ENCODE data around the gene TMEM178B. TPM values are rescaled to one million over a fixed set of nuclear protein-coding genes. Genes with fewer than 3 reads are reported as not detected.

TMEM178B gene
- total RNA-seq, 2 donors from 2014 or later: 1.7 to 4.1 TPM

DNA sequence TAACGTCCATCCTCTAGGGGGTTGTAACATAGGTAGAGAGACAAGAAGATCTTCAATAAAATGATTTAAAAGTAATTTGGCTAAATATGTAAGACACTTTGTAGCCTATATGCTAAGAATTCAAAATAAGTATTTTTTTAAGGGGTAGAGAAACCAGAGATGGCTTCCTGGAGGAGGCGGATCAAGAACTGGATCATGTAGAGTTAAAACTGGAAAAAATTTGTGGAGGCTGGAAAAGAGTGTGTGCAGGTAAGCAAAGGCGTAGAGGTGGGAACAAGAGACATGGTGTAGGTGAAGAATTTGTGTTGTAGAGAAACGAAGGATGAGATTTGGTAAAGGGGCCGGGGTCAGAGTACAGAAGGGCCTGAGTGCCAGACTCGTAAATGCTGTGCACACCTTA, 172.6 kb downstream of the TMEM178B start:
- Histone ChIP-seq H3K4me3 (ENCODE audit: low read length) (no peak overlapping the region), H3K9me3 (ENCODE audit: control insufficient read depth, low read length) (no peaks in the 10 kb centered on the region), H3K4me1 (ENCODE audit: control insufficient read depth, insufficient read depth, low read length) (no peaks in the 10 kb centered on the region), H3K36me3 (ENCODE audit: control insufficient read depth, insufficient read depth, low read length) (no peaks in the 10 kb centered on the region), H3K27ac (ENCODE audit: low read depth, low read length) (no peak overlapping the region), H3K27me3 (ENCODE audit: control insufficient read depth, insufficient read depth, low read length, poor library complexity, severe bottlenecking) (no peaks in the 10 kb centered on the region), H3K9ac (ENCODE audit: extremely low read depth, low read length, poor library complexity, severe bottlenecking) (no peak overlapping the region)
- TF ChIP-seq, protein P1, sequence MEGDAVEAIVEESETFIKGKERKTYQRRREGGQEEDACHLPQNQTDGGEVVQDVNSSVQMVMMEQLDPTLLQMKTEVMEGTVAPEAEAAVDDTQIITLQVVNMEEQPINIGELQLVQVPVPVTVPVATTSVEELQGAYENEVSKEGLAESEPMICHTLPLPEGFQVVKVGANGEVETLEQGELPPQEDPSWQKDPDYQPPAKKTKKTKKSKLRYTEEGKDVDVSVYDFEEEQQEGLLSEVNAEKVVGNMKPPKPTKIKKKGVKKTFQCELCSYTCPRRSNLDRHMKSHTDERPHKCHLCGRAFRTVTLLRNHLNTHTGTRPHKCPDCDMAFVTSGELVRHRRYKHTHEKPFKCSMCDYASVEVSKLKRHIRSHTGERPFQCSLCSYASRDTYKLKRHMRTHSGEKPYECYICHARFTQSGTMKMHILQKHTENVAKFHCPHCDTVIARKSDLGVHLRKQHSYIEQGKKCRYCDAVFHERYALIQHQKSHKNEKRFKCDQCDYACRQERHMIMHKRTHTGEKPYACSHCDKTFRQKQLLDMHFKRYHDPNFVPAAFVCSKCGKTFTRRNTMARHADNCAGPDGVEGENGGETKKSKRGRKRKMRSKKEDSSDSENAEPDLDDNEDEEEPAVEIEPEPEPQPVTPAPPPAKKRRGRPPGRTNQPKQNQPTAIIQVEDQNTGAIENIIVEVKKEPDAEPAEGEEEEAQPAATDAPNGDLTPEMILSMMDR (conservative IDR thresholded peaks at IDR 0.05): no peak
- Mint-ChIP-seq H3K4me1 (no peaks in the 10 kb centered on the region), H3K9me3 (no peaks in the 10 kb centered on the region), H3K4me3 (no peak overlapping the region), H3K36me3 (ENCODE audit: low read depth) (no peaks in the 10 kb centered on the region), H3K27ac (no peak overlapping the region), H3K27me3 (ENCODE audit: insufficient read depth) (no peaks in the 10 kb centered on the region)
- DNase-seq: no peak
- 96 to 100% methylated on average over 5 to 6 of the region's 6 CpGs for WGBS, 2 experiments (ENCODE audit: insufficient coverage in 1 of 2, insufficient read length in 1 of 2)

DNA sequence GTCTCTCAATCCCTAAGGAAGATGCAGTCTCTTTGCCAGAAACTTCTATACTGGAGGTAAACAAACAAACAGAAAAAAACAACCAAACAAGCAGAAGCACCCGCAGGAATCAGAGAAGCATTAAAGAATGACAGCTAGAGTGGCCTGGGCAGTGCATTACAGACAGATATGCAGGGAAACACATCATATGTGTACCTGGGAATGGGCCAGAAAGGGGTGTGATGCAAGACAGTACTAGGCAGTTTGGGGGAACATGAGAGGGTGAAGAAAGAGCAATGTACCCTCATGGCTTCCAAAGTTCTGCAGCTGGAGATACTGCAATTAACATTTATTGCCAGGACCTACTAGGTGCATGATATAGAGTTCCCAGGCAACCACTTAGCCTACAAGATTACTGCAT, 177.3 kb downstream of the TMEM178B start:
- WGBS, 2 experiments (ENCODE audit: insufficient coverage in 1 of 2, insufficient read length in 1 of 2): 93 to 100% methylated on average over 1 of the region's 1 CpG
- no peaks in the 10 kb centered on the region for H3K9me3 Mint-ChIP-seq
- no peak overlapping the region for H3K27ac Mint-ChIP-seq
- no peaks in the 10 kb centered on the region for H3K36me3 ChIP-seq (ENCODE audit: control insufficient read depth, insufficient read depth, low read length)
- no peaks in the 10 kb centered on the region for H3K27me3 ChIP-seq (ENCODE audit: control insufficient read depth, insufficient read depth, low read length, poor library complexity, severe bottlenecking)
- H3K4me1 Mint-ChIP-seq: no peaks in the 10 kb centered on the region
- no peak overlapping the region for H3K4me3 ChIP-seq (ENCODE audit: low read length)
- H3K4me1 ChIP-seq (ENCODE audit: control insufficient read depth, insufficient read depth, low read length): no peaks in the 10 kb centered on the region
- no peak for DNase-seq
- TF ChIP-seq, protein P1 (conservative IDR thresholded peaks at IDR 0.05): no peak
- no peak overlapping the region for H3K9ac ChIP-seq (ENCODE audit: extremely low read depth, low read length, poor library complexity, severe bottlenecking)
- no peaks in the 10 kb centered on the region for H3K27me3 Mint-ChIP-seq (ENCODE audit: insufficient read depth)
- no peaks in the 10 kb centered on the region for H3K36me3 Mint-ChIP-seq (ENCODE audit: low read depth)
- no peak overlapping the region for H3K4me3 Mint-ChIP-seq
- no peaks in the 10 kb centered on the region for H3K9me3 ChIP-seq (ENCODE audit: control insufficient read depth, low read length)
- no peak overlapping the region for H3K27ac ChIP-seq (ENCODE audit: low read depth, low read length)

DNA sequence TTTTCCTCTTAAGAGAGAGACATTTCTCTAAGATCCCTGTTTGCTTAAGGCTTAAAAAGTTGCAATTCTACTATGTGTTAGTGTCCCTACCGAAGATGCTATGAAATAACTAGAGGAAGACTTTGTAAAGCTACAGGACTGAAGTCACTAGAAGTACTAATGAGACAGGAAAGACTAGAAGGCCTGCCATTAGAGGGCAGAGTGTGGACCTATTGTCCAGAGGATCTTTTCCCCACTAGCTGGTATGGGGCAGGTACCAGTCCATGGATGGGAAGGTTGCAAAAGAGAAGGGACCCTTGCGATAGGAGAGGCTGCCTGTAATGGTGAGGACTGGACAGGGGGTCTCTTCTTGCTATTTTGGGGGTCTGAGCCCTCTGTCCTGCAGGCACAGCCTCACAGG, 178.1 kb downstream of the TMEM178B start:
- Histone ChIP-seq H3K27ac (ENCODE audit: low read depth, low read length) (no peak overlapping the region), H3K9ac (ENCODE audit: extremely low read depth, low read length, poor library complexity, severe bottlenecking) (no peak overlapping the region), H3K4me3 (ENCODE audit: low read length) (no peak overlapping the region), H3K9me3 (ENCODE audit: control insufficient read depth, low read length) (no peaks in the 10 kb centered on the region), H3K36me3 (ENCODE audit: control insufficient read depth, insufficient read depth, low read length) (no peaks in the 10 kb centered on the region), H3K4me1 (ENCODE audit: control insufficient read depth, insufficient read depth, low read length) (no peaks in the 10 kb centered on the region), H3K27me3 (ENCODE audit: control insufficient read depth, insufficient read depth, low read length, poor library complexity, severe bottlenecking) (no peaks in the 10 kb centered on the region)
- TF ChIP-seq, protein P1 (conservative IDR thresholded peaks at IDR 0.05): peak; percentile 52
- H3K4me3 Mint-ChIP-seq: no peak overlapping the region
- no peaks in the 10 kb centered on the region for H3K36me3 Mint-ChIP-seq (ENCODE audit: low read depth)
- DNase-seq: no peak
- no peaks in the 10 kb centered on the region for H3K4me1 Mint-ChIP-seq
- H3K9me3 Mint-ChIP-seq: peaks cover 2% of the 10 kb centered on the region
- no peaks in the 10 kb centered on the region for H3K27me3 Mint-ChIP-seq (ENCODE audit: insufficient read depth)
- H3K27ac Mint-ChIP-seq: no peak overlapping the region
- WGBS, 2 experiments (ENCODE audit: insufficient coverage in 1 of 2, insufficient read length in 1 of 2): 50% methylated on average over 2 of the region's 2 CpGs
